Erythroblast (primary cell): Measurements from ENCODE around the gene EVC.

ENCODE experiments used
- DNase-seq, 2 experiments: peaks; one replicate each; lab custom pipeline; 2025; lab: John Stamatoyannopoulos, UW
- GATA1 ChIP-seq: IDR thresholded peaks from 2 replicates; pipeline ENCODE4 v1.6.1; 2011; ENCODE audit warnings: low read depth, mild to moderate bottlenecking, control low read depth, low read length, moderate library complexity
- POLR2A ChIP-seq: IDR thresholded peaks from 2 replicates; pipeline ENCODE4 v1.6.1; 2011; ENCODE audit warnings: mild to moderate bottlenecking, low read length

EVC gene

DNA sequence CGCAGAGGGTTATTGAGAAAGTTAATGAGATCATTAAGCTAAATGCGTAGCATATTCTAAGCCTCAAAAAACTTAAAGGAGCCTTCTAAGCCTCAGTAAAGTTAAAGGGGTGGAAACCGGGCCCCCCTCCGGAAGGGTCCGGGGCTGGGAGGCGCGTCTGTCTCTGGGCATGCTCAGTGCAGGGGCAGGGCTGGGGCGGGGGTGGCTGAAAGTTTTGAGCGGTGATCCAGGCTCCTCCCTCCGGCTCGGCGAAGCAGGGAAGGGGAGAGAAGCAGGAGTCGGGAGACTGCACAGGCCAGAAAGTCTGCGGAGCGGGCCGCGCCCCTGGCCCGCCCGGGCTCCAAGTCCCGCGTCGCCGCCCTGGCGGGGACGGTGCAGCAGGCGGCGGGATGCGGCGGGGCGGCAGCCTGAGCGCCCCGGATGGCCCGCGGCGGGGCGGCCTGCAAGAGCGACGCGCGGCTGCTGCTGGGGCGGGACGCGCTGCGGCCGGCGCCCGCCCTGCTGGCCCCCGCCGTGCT lies at the start of gene EVC:
EVC (plus strand) TSS at position 241 of the 518 bp plus-strand sequence; CDS start at position 421, 180 bp downstream.
- TF ChIP-seq GATA1 (no peak), POLR2A (no peak)
- DNase-seq = peak in 1 of 2 experiments; percentile 8

DNA sequence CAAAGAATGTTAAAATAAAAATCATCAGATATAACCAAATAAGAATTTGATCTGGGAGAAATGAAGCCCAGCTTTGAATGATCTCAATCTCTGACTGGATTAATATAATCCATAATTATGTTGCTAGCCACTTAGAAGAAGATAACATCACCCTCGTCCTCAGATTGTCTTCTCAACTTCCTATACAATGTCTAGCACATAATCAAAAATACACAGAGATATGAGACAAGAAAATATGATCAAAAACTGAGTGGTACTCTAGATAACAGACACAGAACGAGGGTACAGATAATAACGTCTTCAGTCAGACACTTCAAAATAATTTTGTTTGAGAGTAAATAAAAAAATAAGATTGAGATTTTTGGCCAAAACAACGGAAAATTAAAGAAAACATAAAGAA lies 49.8 kb upstream of the EVC start:
- DNase-seq = no peak
- TF ChIP-seq GATA1 (no peak), POLR2A (no peak)

DNA sequence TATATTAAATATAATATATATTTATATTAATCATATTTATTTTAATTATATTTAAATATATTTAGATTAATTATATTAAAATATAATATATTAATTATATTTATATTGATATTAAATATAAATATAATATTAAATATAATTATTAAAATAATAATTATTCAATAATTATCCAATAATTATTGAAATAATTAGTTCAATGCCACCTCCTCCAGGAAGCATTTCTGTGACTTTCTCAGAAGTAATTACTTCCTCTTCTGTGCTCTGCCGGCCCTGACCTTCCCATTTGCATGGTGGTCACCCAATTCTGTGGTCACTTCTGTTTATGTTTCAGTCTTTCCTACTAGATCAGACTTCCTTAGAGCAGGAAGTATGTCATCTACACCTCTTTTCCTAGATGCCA lies 48.4 kb upstream of the EVC start:
- DNase-seq = no peak
- TF ChIP-seq POLR2A = no peak
- no peak for TF ChIP-seq GATA1

DNA sequence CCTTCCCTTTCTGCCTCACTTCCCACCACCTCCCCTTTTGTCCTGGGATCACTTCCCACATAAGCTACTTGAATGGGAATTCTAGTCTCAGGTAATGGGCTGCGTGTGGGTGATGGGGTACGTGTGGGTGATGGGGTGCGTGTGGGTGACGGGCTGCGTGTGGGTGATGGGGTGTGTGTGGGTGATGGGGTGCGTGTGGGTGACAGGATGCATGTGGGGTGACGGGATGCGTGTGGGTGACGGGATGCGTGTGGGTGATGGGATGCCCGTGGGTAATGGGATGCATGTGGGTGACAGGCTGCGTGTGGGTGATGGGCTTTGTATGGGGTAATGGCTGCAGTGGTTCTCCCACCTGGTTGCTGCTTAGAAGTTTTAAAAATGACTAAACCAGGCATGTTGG lies 46.2 kb upstream of the EVC start:
- TF ChIP-seq POLR2A = no peak
- no peak for TF ChIP-seq GATA1
- DNase-seq = no peak

DNA sequence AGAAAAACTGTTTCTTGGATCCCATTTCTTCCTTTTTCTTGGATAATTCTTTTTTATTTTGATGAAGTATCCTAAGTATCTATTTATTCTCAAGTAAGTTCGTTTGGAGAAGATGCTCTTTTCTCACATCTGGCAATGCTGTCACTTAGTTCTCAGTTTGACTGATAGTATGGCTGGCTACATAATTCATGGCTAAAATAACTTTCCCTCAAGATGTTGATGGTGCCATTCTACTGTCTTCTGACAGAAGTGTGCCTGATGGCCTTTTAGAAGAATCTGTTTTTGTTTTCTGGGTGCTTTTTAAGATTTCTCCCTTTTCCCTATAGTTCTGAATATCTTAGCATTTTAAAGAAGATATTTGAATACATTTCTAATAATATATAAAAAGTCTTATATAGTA lies 44.3 kb upstream of the EVC start:
- DNase-seq = no peak
- TF ChIP-seq POLR2A (no peak), GATA1 (no peak)

DNA sequence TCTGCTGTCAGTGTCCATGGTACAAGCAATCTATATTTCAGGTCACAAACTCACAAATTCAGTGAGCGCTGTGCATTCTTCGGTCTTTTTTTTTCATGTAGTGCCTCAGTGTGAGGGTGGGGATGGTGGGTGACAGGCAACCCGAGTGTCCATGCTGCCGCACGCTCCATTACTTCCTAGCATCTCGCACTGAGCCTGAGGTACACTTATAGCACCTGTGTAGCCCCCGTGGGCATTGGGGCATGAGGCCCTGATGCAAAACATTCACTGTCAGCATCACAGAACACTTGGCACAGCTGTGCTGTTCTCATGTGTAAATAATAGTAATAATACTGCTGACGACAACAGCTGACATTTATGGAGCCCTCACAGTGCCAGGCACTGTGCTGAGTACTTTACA lies 34.2 kb upstream of the EVC start:
- DNase-seq = no peak
- TF ChIP-seq POLR2A (no peak), GATA1 (no peak)

DNA sequence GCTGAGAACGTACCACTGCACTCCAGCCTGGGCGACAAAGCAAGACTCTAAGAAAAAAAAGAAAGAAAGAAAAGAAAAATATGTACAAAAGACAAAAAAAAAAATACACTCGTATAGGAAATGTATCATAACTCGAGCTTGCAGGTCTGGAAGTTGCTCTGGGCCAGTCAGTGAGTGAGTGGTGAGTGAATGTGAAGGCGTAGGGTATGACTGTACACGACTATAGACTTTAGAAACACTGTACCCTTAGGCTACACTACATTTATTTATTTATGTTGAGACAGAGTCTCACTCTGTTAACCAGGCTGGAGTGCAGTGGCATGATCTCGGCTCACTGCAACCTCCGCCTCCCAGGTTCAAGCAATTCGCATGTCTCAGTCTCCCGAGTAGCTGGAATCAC lies 32.0 kb upstream of the EVC start:
- TF ChIP-seq POLR2A = no peak
- no peak for TF ChIP-seq GATA1
- no peak for DNase-seq

DNA sequence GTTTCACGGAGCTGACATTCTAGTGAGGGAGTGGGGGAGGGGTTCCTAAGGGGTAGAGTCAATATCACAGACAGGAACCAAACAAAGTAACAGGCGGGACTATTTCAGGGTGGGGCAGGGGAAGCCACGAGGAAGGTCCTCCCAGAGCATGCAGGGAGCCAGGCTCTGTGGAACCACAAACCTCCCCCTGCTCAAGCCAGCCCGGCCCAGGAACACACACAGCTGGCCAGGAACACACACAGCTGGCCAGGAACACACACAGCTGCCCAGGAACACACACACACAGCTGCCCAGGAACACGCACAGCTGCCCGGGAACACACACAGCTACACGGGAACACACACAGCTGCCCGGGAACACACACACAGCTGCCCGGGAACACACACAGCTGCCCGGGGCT lies 27.4 kb upstream of the EVC start:
- no peak for TF ChIP-seq GATA1
- no peak for DNase-seq

DNA sequence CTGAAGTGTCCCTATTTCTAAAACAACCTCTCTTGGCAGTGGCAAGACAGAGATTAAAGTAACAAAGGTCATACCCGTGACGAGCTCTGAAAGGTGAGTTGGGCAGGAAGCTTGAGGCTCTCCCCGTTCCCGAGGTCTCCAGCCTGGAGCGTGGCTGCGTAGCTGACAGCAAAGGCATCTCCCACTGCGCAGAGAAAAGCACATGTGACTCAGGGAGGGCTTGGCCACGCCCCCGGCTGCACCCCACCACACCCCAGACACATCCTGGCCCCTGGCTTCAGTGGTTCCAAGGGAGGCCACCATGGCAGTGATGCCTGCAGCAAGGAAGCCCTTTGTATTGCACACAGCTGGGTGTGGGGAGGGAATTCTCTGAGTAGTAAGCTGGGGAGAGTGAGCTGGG lies 25.7 kb upstream of the EVC start:
- no peak for TF ChIP-seq POLR2A
- TF ChIP-seq GATA1 = no peak
- no peak for DNase-seq

DNA sequence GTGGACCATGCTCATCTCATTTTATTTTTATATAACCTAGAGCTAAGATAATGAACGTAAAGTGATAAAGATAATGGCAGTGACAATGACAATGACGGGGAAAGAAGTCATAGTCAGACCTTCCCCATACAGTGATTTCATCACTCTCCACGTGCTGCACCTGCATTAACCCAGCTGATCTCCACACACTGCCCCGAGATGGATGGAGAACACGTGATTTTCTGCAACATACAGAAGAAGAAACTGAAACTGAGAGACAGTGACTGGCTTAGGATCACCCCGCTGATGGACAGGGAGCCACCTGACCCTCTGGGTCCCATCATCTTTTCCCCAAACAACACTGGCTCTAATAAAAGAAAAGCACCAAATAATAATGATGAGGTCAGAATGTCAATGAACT lies 24.7 kb upstream of the EVC start:
- no peak for DNase-seq
- no peak for TF ChIP-seq POLR2A
- no peak for TF ChIP-seq GATA1

DNA sequence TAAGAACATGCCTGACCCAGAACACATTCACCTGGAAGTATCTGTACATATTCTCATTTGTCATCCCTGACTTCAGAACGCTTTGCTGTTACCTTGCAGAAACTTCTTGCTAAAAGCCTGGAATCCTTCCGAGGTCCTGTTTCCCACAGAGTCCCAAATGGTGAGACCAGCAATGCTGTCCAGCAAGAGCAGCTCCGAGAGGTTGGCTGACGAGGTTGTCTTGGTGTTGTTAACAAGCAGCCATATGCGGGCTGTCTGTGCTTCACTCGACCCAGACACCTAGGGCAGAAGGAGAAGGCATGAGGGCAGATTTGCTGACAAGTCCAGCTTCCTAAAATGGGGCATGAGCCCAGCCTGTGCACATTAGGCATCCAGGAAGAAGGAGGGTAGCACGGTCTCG lies 21.9 kb upstream of the EVC start:
- no peak for TF ChIP-seq POLR2A
- no peak for TF ChIP-seq GATA1
- no peak for DNase-seq

DNA sequence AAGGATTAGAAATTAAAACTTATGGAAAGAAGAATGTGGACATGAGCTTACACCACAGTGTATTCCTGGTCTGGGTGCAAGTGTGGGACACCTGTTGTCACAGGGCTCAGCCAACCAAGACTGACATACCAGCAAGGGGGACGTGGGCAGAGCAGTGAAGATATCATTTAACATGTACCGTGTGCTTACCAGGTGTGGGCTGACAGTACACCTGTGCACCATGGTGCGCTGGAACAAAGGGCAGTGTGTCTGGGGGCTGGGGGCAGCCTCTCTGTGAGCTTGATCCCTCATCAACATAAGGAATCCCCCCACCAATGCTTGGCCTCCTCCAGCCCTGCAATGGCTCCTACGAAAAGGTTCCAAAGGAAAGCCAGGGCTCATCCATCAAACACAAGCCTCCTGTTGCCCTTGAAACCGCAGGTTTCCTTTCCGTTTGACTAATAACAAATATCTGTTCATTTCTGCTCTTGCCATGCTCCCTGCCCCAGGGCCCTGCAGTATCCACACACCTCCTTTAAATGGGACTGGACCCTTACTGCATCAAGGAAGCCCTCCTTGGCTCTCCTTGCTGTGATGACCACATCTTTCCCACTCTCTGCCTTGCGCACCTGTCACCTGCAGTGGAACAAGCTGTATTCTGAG lies 19.4 kb upstream of the EVC start:
- TF ChIP-seq GATA1 = no peak
- TF ChIP-seq POLR2A = no peak
- DNase-seq = no peak

DNA sequence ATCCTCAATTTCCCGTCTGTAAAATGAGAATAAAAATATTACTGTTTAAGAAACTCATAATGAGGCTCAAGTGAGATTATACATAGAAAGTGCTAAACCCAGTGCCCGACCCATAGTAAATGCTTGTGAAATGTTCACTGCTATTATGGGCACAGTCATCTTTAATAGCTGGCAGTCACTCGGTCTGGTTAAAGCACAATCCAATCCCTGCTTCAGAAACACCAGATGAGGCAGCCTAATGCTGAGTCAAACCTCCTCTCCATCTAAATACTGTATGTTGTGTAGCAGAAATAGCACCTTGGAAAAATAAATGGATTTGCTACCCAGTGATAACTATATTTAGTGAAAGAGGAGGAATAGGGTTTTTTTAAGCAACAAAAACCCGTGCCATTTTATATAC lies 17.1 kb upstream of the EVC start:
- TF ChIP-seq POLR2A (no peak), GATA1 (no peak)
- no peak for DNase-seq

DNA sequence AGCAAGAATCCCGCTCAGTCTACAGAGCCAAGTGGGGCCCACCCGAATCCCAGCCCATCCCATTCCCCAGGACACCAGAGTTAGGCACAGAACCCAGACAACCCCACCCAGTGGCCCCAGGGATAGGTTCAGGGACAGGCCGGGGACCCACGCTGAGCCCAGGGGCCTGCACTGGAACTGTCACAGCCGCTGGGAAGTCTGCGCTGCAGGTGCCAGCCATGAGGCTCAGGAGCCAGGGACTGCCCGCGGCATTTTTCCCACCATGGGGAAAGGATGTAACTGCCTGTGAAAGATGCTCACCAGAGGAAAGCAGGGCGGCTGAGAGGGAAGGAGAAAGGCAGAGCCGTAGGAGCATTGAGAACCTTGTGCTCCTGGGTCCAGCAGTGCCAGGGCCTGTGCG lies 14.7 kb upstream of the EVC start:
- TF ChIP-seq GATA1 (no peak), POLR2A (no peak)
- DNase-seq = no peak

DNA sequence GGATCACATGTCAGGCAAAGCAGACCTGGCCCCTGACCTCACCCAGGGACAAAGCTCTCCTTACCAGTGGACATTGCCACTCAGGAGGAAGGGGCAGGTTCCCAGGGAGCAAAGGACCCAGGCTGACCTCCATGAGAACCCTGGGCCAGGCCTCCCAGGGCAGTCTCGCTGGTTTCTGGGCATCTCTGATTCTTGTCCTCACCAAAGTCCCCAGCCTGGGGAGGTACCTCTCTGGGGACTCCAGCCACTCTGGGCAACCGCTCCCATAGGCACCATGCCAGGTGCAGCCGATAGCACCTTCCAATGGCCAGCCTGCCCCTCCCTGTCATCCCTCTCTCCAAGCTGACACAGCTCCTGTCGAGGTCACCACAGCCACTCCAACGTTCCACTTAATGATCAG lies 10.5 kb upstream of the EVC start:
- TF ChIP-seq GATA1 (no peak), POLR2A (no peak)
- no peak for DNase-seq

DNA sequence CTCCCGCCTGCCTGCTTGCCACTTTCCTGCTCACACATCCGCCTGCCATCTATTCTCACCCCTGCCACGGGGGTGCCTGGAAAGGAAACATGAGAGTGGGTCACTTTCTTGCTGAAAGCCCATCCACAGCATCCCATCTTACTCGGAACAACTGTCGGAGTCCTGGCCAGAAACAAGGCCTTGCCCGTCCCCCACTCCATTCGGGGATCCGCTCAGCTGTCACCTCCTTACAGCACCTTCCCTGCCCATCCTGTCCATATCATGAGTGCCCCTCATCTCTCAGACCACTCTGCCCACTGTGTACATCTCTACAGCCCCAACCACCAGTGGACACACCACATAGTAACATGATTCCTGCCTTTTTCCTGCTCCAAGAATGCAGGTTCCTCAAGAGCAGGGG lies 9.0 kb upstream of the EVC start:
- DNase-seq = no peak
- TF ChIP-seq GATA1 (no peak), POLR2A (no peak)
